Measurements from ENCODE around the gene IARS1.

DNA sequence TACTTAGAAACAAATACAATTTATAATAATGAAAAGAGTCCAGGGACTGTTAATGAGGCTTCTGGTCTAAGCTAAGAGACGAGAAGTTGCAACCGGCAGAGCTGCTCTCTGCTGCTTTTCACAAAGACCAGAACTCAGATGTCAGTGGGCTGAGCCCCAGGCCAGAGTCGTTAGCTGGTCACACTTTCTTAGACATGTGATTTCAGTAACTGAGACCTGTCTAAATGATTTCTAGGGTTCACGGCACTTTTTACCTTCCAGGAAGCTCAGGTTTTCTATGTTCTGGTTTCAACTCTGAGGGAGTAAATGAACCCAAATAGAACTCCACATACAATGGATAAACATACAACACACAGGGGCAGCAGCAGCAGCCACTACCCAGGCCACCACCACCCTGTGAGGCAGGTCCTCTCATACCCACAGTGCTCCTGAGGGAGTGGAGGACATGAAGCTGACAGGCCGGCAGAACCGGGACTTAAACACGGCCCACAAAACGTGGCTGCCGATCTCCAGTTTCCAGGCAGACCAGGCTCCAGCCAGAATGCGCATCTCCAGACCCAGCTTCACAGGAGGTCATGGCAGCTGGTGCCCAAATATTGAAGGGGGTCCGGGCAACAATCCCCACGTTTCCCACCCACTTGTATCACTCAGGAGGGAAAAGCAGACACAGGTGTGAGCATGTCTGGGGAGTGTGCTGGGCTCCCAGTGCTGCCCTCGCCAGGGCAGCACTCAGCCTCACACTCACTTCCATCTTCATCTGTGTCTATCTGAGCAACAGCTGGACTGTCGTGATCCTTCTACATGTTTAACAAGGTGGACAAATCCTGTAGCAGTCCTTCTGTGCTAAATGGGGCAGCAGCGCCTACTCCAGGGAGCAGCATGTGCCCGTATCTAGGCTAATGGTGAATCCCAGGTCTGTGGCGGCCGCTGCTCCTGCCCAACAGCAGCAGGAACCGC, 38.8 kb downstream of the IARS1 start:
- TF ChIP-seq CTCF (IDR thresholded peaks at IDR 0.05; ENCODE audit: borderline replicate concordance, extremely low read depth, low read length, poor library complexity, severe bottlenecking) (peak; percentile 5), EZH2 (IDR thresholded peaks at IDR 0.05; ENCODE audit: borderline replicate concordance, low read depth, low read length, severe bottlenecking) (no peak)
